ENCODE measurements around the gene NDE1. TPM values are rescaled to one million over a fixed set of nuclear protein-coding genes. Genes with fewer than 3 reads are reported as not detected.

The NDE1 gene
- total and polyA plus RNA-seq, 2 donors (not counting 1 experiment from before 2014, with no cell fraction given), result 23.8 to 24.0 TPM

GRCh38 chr16:15658149-15658548, 8.1 kb downstream of the NDE1 start:
- H3K79me2 ChIP-seq (ENCODE audit: control insufficient read depth, insufficient read depth, low read length), result peaks cover 47% of the 10 kb centered on the region
- no peaks in the 10 kb centered on the region for H3K36me3 ChIP-seq (ENCODE audit: control insufficient read depth, insufficient read depth, low read length)
- H2AFZ ChIP-seq (ENCODE audit: low read length), result no peak overlapping the region

GRCh38 chr16:15658556-15658955, 8.5 kb downstream of the NDE1 start:
- no peaks in the 10 kb centered on the region for H3K36me3 ChIP-seq (ENCODE audit: control insufficient read depth, insufficient read depth, low read length)
- H3K79me2 ChIP-seq (ENCODE audit: control insufficient read depth, insufficient read depth, low read length), result peaks cover 47% of the 10 kb centered on the region
- H3K9ac ChIP-seq (ENCODE audit: insufficient read depth, low read length), result no peak overlapping the region
- TF ChIP-seq EZH2 (IDR thresholded peaks at IDR 0.05; ENCODE audit: low read length, missing control alignments) (no peak), CTCF (conservative IDR thresholded peaks at IDR 0.05 in 1 of 2, IDR thresholded peaks at IDR 0.05 in 1 of 2; ENCODE audit: low read depth in 1 of 2, low read length in 2 of 2) (no peak)
- H2AFZ ChIP-seq (ENCODE audit: low read length), result no peak overlapping the region
- no peaks in the 10 kb centered on the region for H3K27me3 ChIP-seq (ENCODE audit: control insufficient read depth, insufficient read depth, low read length)
- H3K4me3 ChIP-seq (replicated peaks in 1 of 4; ENCODE audit: control extremely low read depth in 1 of 4, insufficient read depth in 1 of 4, low read depth in 3 of 4, low read length in 4 of 4), result no peak overlapping the region
- no peaks in the 10 kb centered on the region for H4K20me1 ChIP-seq (ENCODE audit: control insufficient read depth, extremely low read depth, insufficient read depth, low read length)
- no peak overlapping the region for H3K27ac ChIP-seq (ENCODE audit: insufficient read depth, low read length)
- H3K4me1 ChIP-seq (ENCODE audit: control insufficient read depth, extremely low read depth, insufficient read depth, low read length), result peaks cover 4% of the 10 kb centered on the region
- no peak overlapping the region for H3K4me2 ChIP-seq (ENCODE audit: extremely low read depth, insufficient read depth, low read length)
- H3K9me3 ChIP-seq (ENCODE audit: control insufficient read depth, insufficient read depth, low read depth, low read length), result no peaks in the 10 kb centered on the region
- DNase-seq (ENCODE audit: low read depth in 2 of 2), result no peak

More at GRCh38 chr16:15658149-15658548, 8.1 kb downstream of the NDE1 start:
- no peak overlapping the region for H3K4me2 ChIP-seq (ENCODE audit: extremely low read depth, insufficient read depth, low read length)
- no peaks in the 10 kb centered on the region for H3K9me3 ChIP-seq (ENCODE audit: control insufficient read depth, insufficient read depth, low read depth, low read length)
- TF ChIP-seq EZH2 (IDR thresholded peaks at IDR 0.05; ENCODE audit: low read length, missing control alignments) (no peak), CTCF (conservative IDR thresholded peaks at IDR 0.05 in 1 of 2, IDR thresholded peaks at IDR 0.05 in 1 of 2; ENCODE audit: low read depth in 1 of 2, low read length in 2 of 2) (no peak)
- no peak overlapping the region for H3K27ac ChIP-seq (ENCODE audit: insufficient read depth, low read length)
- no peak overlapping the region for H3K9ac ChIP-seq (ENCODE audit: insufficient read depth, low read length)
- no peak overlapping the region for H3K4me3 ChIP-seq (replicated peaks in 1 of 4; ENCODE audit: control extremely low read depth in 1 of 4, insufficient read depth in 1 of 4, low read depth in 3 of 4, low read length in 4 of 4)
- H4K20me1 ChIP-seq (ENCODE audit: control insufficient read depth, extremely low read depth, insufficient read depth, low read length), result no peaks in the 10 kb centered on the region
- peaks cover 8% of the 10 kb centered on the region for H3K4me1 ChIP-seq (ENCODE audit: control insufficient read depth, extremely low read depth, insufficient read depth, low read length)
- no peak for DNase-seq (ENCODE audit: low read depth in 2 of 2)
- no peaks in the 10 kb centered on the region for H3K27me3 ChIP-seq (ENCODE audit: control insufficient read depth, insufficient read depth, low read length)

- no peak for TF ChIP-seq CTCF (conservative IDR thresholded peaks at IDR 0.05 in 1 of 2, IDR thresholded peaks at IDR 0.05 in 1 of 2; ENCODE audit: low read depth in 1 of 2, low read length in 2 of 2)
- no peak overlapping the region for H3K27ac ChIP-seq (ENCODE audit: insufficient read depth, low read length)
- DNase-seq (ENCODE audit: low read depth in 2 of 2), result no peak
- no peaks in the 10 kb centered on the region for H3K36me3 ChIP-seq (ENCODE audit: control insufficient read depth, insufficient read depth, low read length)
- no peaks in the 10 kb centered on the region for H3K4me1 ChIP-seq (ENCODE audit: control insufficient read depth, extremely low read depth, insufficient read depth, low read length)
- H3K79me2 ChIP-seq (ENCODE audit: control insufficient read depth, insufficient read depth, low read length), result peaks cover 33% of the 10 kb centered on the region
- no peaks in the 10 kb centered on the region for H3K27me3 ChIP-seq (ENCODE audit: control insufficient read depth, insufficient read depth, low read length)
- no peak overlapping the region for H2AFZ ChIP-seq (ENCODE audit: low read length)
- no peak overlapping the region for H3K4me3 ChIP-seq (replicated peaks in 1 of 4; ENCODE audit: control extremely low read depth in 1 of 4, insufficient read depth in 1 of 4, low read depth in 3 of 4, low read length in 4 of 4)
- no peaks in the 10 kb centered on the region for H3K9me3 ChIP-seq (ENCODE audit: control insufficient read depth, insufficient read depth, low read depth, low read length)
- no peaks in the 10 kb centered on the region for H4K20me1 ChIP-seq (ENCODE audit: control insufficient read depth, extremely low read depth, insufficient read depth, low read length)
- H3K9ac ChIP-seq (ENCODE audit: insufficient read depth, low read length), result no peak overlapping the region
- no peak overlapping the region for H3K4me2 ChIP-seq (ENCODE audit: extremely low read depth, insufficient read depth, low read length)
These were observed 10.2 kb downstream of the NDE1 start for GRCh38 chr16:15660203-15660601.

All from fibroblast of lung (primary cell).